AG04449 (cell line): ENCODE measurements around the gene CD248.

ENCODE experiments used
- CTCF ChIA-PET: fragments of 350-600 bp; formaldehyde crosslinking; extraction: SDS; loops from one replicate; lab custom pipeline; 2021; ENCODE audit warnings: antibody characterized with exemption; lab: Yijun Ruan, JAX
- POLR2A ChIA-PET: fragments of 400-600, 350-600 bp; formaldehyde crosslinking; extraction: SDS; loops from one replicate; lab custom pipeline; 2020; ENCODE audit warnings: antibody characterized with exemption, inconsistent platforms; lab: Yijun Ruan, JAX
- DNase-seq: peaks from one replicate; pipeline ENCODE4 v3.0.0-alpha.2; 2010; ENCODE audit warnings: low read depth, low spot score
- H3K4me3 ChIP-seq: 2 replicates; pipeline ENCODE4 v1.5.1; 2011; ENCODE audit warnings: low read depth, mild to moderate bottlenecking, control low read depth, low read length
- TF ChIP-seq, protein P1 (sequence below): IDR thresholded peaks from one replicate; pipeline ENCODE4 v1.5.1; 2011; ENCODE audit warnings: mild to moderate bottlenecking, moderate library complexity, low read length, control low read depth, inconsistent platforms; ENCODE audit not compliant: insufficient read depth; ENCODE audit errors: missing control alignments

Gene CD248

DNA sequence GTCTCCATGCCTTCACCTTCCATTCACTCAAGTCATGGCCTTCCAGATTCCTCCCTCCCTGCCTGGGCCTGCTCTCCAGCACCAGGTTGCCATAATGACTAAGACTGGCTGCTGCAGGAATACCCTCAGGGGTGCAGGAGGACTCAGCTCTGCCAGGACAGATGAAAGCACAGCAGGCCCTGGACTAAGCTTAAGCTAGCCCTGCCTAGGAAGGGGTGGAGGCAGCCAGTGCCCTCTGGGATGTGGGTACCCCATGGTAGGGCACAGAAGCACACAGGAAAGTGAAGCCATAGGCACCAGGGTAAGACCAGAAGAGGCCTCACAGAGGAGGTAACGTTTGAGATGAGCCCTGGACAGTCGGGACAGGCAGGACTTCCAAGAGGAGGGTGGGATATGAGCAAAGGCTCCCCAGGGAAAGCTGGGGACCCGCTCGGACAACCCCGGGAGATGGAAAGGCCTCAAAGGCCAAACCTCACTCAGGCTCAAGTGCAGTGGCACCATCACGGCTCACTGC lies 22.4 kb upstream of the CD248 start:
- no peak for DNase-seq
- H3K4me3 ChIP-seq = no peak overlapping the region
- TF ChIP-seq, protein P1, sequence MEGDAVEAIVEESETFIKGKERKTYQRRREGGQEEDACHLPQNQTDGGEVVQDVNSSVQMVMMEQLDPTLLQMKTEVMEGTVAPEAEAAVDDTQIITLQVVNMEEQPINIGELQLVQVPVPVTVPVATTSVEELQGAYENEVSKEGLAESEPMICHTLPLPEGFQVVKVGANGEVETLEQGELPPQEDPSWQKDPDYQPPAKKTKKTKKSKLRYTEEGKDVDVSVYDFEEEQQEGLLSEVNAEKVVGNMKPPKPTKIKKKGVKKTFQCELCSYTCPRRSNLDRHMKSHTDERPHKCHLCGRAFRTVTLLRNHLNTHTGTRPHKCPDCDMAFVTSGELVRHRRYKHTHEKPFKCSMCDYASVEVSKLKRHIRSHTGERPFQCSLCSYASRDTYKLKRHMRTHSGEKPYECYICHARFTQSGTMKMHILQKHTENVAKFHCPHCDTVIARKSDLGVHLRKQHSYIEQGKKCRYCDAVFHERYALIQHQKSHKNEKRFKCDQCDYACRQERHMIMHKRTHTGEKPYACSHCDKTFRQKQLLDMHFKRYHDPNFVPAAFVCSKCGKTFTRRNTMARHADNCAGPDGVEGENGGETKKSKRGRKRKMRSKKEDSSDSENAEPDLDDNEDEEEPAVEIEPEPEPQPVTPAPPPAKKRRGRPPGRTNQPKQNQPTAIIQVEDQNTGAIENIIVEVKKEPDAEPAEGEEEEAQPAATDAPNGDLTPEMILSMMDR = no peak
- ChIA-PET POLR2A (no interaction called here), CTCF (interaction anchor here (1.4 to 11.7 kb wide), 3 partner anchors 27 to 51 kb away, joined by 4 to 129 read pairs (median 13); no protein-coding TSS in a partner anchor)

- ChIA-PET CTCF (interaction anchor here (0.8 to 11.7 kb wide), 5 partner anchors 10 to 56 kb away, joined by 3 to 129 read pairs (median 4); no protein-coding TSS in a partner anchor), POLR2A (interaction anchor here (0.9 to 1.4 kb wide), 4 partner anchors 10 to 26 kb away, joined by 3 to 7 read pairs (median 4); no protein-coding TSS in a partner anchor)
- TF ChIP-seq, protein P1 = no peak
- no peak for DNase-seq
- H3K4me3 ChIP-seq = no peak overlapping the region
Measured at GRCh38 chr11:66338276-66339161, 21.7 kb upstream of the CD248 start.

GRCh38 chr11:66337103-66337899 lies 20.5 kb upstream of the CD248 start:
- ChIA-PET POLR2A (interaction anchor here (0.9 to 3.7 kb wide), 6 partner anchors 10 to 25 kb away, joined by 4 to 106 read pairs (median 18); partner anchors contain the start of gene CD248), CTCF (interaction anchor here (1.0 to 11.7 kb wide), 7 partner anchors 25 to 71 kb away, joined by 3 to 231 read pairs (median 8); partner anchors contain the start of gene YIF1A)
- H3K4me3 ChIP-seq = no peak overlapping the region
- DNase-seq = no peak
- TF ChIP-seq, protein P1 = no peak

DNA sequence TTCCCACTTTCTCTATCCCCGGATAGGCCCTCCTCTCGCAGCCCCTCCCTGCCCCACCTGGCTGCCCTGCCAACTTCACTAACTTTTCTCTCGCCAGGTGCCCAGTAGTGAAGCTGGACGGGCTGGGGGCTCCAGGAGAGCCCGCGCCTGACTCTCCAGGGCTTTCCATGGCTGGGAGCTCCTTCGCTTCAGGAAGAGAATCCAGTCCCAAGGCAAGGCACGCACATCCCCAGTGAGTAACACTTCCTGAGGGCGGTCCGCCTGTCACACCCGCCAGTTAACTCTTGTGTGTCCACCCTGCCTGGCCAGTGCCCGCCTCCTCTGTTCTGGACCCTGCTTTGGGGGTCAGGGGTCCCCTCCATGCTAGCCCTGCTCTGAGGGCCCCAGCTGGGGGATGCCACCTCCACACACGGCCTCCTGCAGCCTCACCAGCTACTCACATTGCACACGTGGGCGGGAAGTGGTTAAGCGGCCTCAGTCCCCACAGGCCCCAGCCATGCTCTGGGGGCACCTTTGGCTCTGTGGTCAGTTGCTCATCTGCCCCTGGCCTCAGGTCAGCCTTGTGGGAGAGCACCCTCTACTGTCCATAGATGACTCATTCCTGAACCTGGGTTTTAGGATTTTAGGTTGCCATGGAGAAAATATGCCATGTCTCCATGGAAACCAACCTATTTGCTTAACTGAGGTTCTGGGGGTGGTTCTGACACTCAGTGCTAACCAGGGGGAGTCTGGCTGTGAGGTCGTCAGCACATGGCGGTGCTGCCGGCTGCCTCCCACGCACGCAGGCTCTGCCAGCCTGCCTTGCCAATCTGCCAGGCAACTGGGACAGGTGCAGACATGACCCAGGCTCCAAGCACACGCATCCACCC lies 19.6 kb upstream of the CD248 start, which contains the start of gene RIN1:
RIN1 (minus strand) TSS at position 201 of the 869 bp plus-strand sequence; CDS start at position 169, 32 bp downstream.
- TF ChIP-seq, protein P1 = peak; percentile 29
- peak within 1 kb of the TSS; percentile 80 for H3K4me3 ChIP-seq
- peak; percentile 71 for DNase-seq
- POLR2A ChIA-PET = interaction anchor here (0.6 to 3.7 kb wide), 9 partner anchors 8 to 281 kb away, joined by 3 to 106 read pairs (median 12); partner anchors contain the start of genes B4GAT1, BRMS1, CD248 and YIF1A
- CTCF ChIA-PET = interaction anchor here (0.9 to 8.8 kb wide), 14 partner anchors 9 to 70 kb away, joined by 3 to 231 read pairs (median 6); partner anchors contain the start of genes BRMS1, CD248, RAB1B and YIF1A
